ENCODE data around the gene UNC13C. TPM values are rescaled to one million over a fixed set of nuclear protein-coding genes. Genes with fewer than 3 reads are reported as not detected.

UNC13C gene
- total RNA-seq, 2 experiments from 2014 or later, result not detected

DNA sequence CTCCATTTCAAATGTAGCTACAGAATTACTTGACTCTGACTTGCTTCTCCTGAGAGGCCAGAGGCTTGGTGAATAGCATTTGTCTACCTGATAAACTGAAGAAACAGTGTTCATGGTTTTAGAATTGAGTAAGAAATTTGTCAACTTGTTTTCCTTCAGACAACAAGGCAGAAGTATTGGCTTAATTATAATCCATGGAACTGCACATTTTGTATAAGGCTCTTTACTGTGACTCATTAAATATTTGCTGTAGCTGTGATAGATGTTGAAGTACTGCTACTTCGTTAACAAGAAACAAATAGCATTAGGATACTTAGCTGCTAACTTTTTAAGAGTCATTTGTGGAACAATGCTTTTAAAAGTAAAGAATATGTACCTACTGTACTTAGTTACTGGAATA lies 4.6 kb downstream of the UNC13C start:
- POLR2A ChIA-PET, result no interaction called here
- Mint-ChIP-seq H3K27me3 (peaks cover 18% of the 10 kb centered on the region), H3K27ac (no peak overlapping the region), H3K4me3 (no peak overlapping the region), H3K36me3 (ENCODE audit: low read depth) (no peaks in the 10 kb centered on the region), H3K4me1 (no peaks in the 10 kb centered on the region), H3K9me3 (no peaks in the 10 kb centered on the region)
- CTCF ChIA-PET, result no interaction called here
- DNase-seq, result no peak

DNA sequence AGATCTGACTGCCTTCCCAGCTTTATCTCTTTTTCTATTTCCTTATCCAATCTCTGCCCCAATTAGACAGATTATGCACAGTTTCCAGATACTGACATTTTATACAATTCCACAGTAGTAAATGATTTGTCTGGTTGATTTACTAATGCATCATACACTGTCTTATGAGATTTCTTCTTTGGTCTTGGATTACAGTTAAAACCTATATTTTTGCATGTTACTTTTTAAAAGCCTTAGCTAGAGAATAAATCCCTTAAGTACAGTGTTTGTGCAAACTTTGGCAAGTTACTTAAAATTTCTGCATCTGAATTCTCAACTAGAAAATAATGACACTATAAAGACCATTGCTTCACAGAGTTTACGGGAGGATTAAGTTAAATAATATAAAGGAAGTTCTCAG lies 6.0 kb downstream of the UNC13C start:
- H3K36me3 Mint-ChIP-seq (ENCODE audit: low read depth), result no peaks in the 10 kb centered on the region

DNA sequence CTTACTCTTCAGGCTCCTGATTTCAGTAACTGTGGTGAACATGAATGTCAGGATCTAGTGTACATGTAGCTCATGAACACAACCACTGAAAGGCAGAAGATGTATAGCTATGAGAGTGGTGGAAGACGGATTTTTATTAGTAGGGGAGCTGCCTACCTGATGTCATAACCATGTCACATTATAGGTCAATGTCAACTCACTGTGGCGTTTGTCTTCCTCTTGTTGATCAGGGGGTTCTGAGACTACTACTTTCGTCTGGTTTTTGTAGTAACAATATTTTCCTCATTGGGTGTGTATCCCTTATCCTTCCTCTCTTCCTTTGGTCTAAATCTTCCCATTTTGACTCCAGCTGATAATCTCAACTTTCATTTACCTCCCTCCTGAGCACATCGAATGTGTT lies 7.3 kb downstream of the UNC13C start:
- H3K9me3 Mint-ChIP-seq, result no peaks in the 10 kb centered on the region
- DNase-seq, result no peak
- peaks cover 4% of the 10 kb centered on the region for H3K27me3 Mint-ChIP-seq
- POLR2A ChIA-PET, result no interaction called here
- no peaks in the 10 kb centered on the region for H3K36me3 Mint-ChIP-seq (ENCODE audit: low read depth)
- H3K27ac Mint-ChIP-seq, result no peak overlapping the region
- no peak overlapping the region for H3K4me3 Mint-ChIP-seq
- H3K4me1 Mint-ChIP-seq, result no peaks in the 10 kb centered on the region
- CTCF ChIA-PET, result no interaction called here

More for the DNA sequence above, 6.0 kb downstream of the UNC13C start:
- no peak overlapping the region for H3K4me3 Mint-ChIP-seq
- H3K27me3 Mint-ChIP-seq, result peaks cover 6% of the 10 kb centered on the region
- H3K4me1 Mint-ChIP-seq, result no peaks in the 10 kb centered on the region
- POLR2A ChIA-PET, result no interaction called here
- H3K9me3 Mint-ChIP-seq, result no peaks in the 10 kb centered on the region
- no peak for DNase-seq
- no peak overlapping the region for H3K27ac Mint-ChIP-seq
- CTCF ChIA-PET, result no interaction called here

DNA sequence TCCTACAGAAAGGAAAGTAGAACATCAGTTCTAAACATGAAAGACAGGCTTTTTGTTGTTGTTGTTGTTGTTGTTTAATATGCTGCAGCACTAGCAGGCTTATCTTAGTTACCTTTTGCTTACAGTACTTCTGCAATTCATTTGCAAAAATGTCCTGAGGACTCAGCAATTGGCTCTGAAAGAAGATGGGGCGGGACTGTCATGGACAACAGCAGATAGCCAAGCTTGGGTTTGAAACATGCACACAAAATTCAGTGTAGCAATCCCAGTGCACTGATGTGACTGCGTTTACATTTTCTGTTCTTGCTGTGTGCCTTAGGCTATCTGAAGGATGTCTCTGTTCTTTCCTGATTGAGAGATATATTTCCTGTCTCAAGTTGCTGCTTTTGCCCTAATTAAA lies 9.2 kb downstream of the UNC13C start:
- no peaks in the 10 kb centered on the region for H3K9me3 Mint-ChIP-seq
- no peaks in the 10 kb centered on the region for H3K36me3 Mint-ChIP-seq (ENCODE audit: low read depth)
- no peaks in the 10 kb centered on the region for H3K4me1 Mint-ChIP-seq
- no peak overlapping the region for H3K27ac Mint-ChIP-seq
- CTCF ChIA-PET, result no interaction called here
- no peak for DNase-seq
- no peaks in the 10 kb centered on the region for H3K27me3 Mint-ChIP-seq
- POLR2A ChIA-PET, result no interaction called here
- no peak overlapping the region for H3K4me3 Mint-ChIP-seq

DNA sequence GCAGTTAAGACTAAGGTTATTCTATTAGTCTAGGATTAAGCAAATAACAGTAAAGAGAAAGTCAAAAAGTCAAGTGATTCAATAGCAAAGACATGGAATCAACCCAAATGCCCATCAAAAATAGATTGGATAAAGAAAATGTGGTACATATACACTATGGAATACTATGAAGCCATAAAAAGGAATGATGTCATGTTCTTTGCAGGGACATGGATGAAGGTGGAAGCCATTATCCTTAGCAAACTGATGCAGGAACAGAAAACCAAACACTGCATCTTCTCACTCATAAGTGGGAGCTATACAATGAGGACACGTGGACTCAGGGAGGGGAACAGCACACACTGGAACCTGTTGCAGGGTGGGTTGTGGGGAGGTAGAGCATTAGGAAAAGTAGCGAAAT lies 29.0 kb downstream of the UNC13C start:
- Mint-ChIP-seq H3K36me3 (ENCODE audit: low read depth) (no peaks in the 10 kb centered on the region), H3K27me3 (no peaks in the 10 kb centered on the region), H3K4me1 (no peaks in the 10 kb centered on the region), H3K27ac (no peak overlapping the region), H3K9me3 (no peaks in the 10 kb centered on the region), H3K4me3 (no peak overlapping the region)
- ChIA-PET POLR2A (no interaction called here), CTCF (no interaction called here)
- no peak for DNase-seq

DNA sequence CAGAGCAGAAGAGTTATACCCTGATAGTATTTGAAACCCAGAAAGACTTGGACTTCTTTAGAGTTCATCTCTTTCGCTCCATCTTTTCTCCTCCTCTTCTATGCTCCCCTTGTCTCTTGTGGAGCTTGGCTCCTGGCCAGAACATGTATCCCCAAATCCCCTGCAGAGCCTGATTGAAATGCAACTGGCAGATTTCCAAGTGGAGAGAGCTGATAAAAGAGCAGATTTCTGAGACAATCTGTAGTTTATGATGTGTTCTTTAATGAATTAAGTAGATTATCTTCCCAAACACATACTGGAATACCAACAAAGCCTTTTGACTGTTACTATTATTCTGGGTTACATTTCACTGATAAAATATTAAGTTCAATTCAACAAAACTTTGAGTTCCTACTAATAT lies 33.4 kb downstream of the UNC13C start:
- ChIA-PET CTCF (no interaction called here), POLR2A (no interaction called here)
- Mint-ChIP-seq H3K27me3 (no peaks in the 10 kb centered on the region), H3K27ac (no peak overlapping the region), H3K36me3 (ENCODE audit: low read depth) (no peaks in the 10 kb centered on the region), H3K9me3 (peaks cover 2% of the 10 kb centered on the region), H3K4me3 (no peak overlapping the region), H3K4me1 (no peaks in the 10 kb centered on the region)
- no peak for DNase-seq

DNA sequence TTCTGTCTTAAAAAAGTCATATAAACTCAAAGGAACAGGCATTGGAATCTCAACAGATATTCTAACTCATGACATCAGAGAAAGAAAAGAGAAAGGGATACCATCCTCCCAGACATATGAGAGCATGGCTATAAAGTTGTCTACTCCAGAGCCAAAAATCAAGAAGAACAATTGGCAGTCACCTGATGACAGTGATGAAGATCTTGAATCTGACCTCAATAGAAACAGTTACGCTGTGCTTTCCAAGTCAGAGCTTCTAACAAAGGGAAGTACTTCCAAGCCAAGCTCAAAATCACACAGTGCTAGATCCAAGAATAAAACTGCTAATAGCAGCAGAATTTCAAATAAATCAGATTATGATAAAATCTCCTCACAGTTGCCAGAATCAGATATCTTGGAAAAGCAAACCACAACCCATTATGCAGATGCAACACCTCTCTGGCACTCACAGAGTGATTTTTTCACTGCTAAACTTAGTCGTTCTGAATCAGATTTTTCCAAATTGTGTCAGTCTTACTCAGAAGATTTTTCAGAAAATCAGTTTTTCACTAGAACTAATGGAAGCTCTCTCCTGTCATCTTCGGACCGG lies 35.9 kb downstream of the UNC13C start:
- Mint-ChIP-seq H3K27me3 (no peaks in the 10 kb centered on the region), H3K36me3 (ENCODE audit: low read depth) (no peaks in the 10 kb centered on the region), H3K4me1 (no peaks in the 10 kb centered on the region), H3K9me3 (peaks cover 2% of the 10 kb centered on the region), H3K27ac (no peak overlapping the region), H3K4me3 (no peak overlapping the region)
- no peak for DNase-seq
- POLR2A ChIA-PET, result no interaction called here
- CTCF ChIA-PET, result no interaction called here

DNA sequence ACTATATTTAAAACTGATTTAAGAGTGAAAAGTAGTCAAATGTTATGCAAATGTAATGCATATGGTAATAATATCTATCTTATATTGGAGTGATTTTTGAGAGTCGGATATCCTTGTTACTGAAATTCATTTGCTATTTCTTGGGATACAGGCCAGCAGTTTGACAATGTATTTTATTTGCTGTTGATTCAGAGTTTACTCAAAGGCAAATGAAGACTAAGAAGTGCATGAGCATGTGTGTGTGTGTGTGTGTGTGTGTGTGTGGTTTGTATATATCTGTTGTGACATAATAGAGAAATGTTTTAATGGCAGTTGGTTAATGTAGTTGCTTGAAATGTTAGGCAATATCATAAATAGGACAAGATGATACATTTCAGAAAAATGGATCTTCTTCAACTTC lies 39.0 kb downstream of the UNC13C start:
- peaks cover 2% of the 10 kb centered on the region for H3K9me3 Mint-ChIP-seq
- no peaks in the 10 kb centered on the region for H3K36me3 Mint-ChIP-seq (ENCODE audit: low read depth)
- no peak for DNase-seq
- ChIA-PET CTCF (no interaction called here), POLR2A (no interaction called here)
- no peaks in the 10 kb centered on the region for H3K4me1 Mint-ChIP-seq
- H3K4me3 Mint-ChIP-seq, result no peak overlapping the region
- no peak overlapping the region for H3K27ac Mint-ChIP-seq
- no peaks in the 10 kb centered on the region for H3K27me3 Mint-ChIP-seq

DNA sequence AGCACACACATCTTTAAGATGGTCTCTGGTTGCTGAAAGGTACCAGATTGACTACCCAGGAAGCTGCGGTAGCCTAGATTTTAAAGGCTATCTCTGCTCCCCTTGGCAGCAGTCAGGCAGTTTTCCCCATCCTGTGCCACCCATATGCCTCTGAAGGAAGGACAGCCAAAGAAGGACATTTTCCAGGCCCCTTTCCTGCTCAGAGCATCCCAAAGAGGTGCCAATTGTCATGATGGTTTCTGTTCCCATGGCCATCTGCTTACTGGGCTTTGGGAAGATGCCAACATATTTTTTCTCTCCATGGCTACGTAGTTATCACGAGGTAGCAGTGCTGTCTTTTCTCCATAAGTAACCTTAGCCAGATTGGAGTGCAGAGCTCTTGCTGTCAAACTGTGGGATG lies 39.7 kb downstream of the UNC13C start:
- ChIA-PET POLR2A (no interaction called here), CTCF (no interaction called here)
- Mint-ChIP-seq H3K27me3 (no peaks in the 10 kb centered on the region), H3K4me1 (no peaks in the 10 kb centered on the region), H3K27ac (no peak overlapping the region), H3K9me3 (peaks cover 6% of the 10 kb centered on the region), H3K36me3 (ENCODE audit: low read depth) (no peaks in the 10 kb centered on the region), H3K4me3 (no peak overlapping the region)
- DNase-seq, result no peak

DNA sequence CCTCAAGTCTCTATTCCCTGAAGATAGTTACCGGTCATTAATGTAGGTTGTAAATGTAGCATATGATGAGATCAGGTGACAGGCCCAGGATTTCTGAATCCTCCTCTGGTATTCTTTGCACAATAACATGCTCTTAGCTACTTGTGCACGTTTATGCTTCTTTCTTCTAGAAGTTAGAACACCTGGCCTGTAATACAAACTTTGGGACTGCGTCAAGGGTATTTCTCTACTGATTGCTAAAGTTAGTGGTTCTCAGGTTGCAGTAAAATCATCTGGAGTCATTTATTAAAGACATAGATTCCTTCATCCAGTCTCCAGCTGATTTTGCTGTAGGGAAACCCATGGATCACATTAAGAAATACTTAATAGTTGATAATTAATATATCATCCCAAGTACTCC lies 48.0 kb downstream of the UNC13C start:
- no peak for DNase-seq
- no peaks in the 10 kb centered on the region for H3K36me3 Mint-ChIP-seq (ENCODE audit: low read depth)
- no peaks in the 10 kb centered on the region for H3K27me3 Mint-ChIP-seq
- H3K4me1 Mint-ChIP-seq, result no peaks in the 10 kb centered on the region
- no peak overlapping the region for H3K27ac Mint-ChIP-seq
- CTCF ChIA-PET, result no interaction called here
- H3K4me3 Mint-ChIP-seq, result no peak overlapping the region
- POLR2A ChIA-PET, result no interaction called here
- H3K9me3 Mint-ChIP-seq, result peaks cover 4% of the 10 kb centered on the region

DNA sequence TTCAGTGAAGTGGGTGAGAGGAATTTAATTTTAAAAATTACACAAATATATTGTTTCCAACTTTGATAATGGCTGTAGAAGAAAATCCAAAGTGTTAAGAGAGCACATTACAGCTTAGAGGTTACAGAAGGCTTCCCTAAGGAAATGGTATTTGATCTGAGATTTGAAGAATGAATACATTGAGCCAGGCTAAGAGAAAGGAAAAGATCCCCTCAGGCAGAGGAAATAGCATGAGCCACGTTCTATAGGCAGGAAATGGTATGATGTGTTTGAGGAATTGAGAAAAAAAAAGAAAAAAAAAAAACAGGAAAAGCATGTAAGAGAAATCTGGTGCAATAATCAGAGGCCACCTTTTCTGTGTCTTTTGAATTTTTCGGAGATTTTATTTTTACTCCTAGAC lies 48.6 kb downstream of the UNC13C start:
- no peaks in the 10 kb centered on the region for H3K4me1 Mint-ChIP-seq
- no peak overlapping the region for H3K4me3 Mint-ChIP-seq
- CTCF ChIA-PET, result no interaction called here

DNA sequence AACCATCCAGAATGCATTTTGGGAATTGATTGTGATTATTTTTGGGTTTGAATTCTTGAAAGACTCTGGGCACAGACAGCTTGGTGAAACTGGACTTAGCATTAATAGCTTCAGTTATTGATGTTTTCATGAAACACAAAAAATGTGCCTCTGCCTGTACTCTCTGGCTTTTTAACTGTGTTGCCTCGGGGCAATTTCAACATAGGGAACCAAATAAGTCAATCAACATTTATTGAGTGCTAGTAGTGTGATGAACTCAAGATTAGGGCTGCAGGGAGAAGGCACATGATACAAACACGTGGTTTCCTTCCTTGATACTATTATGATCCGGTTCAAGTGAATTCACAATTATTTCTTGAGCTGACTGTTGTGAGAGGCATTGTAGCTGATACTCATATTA lies 50.8 kb downstream of the UNC13C start:
- Mint-ChIP-seq H3K9me3 (no peaks in the 10 kb centered on the region), H3K4me1 (no peaks in the 10 kb centered on the region), H3K36me3 (ENCODE audit: low read depth) (no peaks in the 10 kb centered on the region), H3K27me3 (no peaks in the 10 kb centered on the region), H3K4me3 (no peak overlapping the region), H3K27ac (no peak overlapping the region)
- no peak for DNase-seq
- ChIA-PET POLR2A (no interaction called here), CTCF (no interaction called here)

More for the DNA sequence above, 48.6 kb downstream of the UNC13C start:
- POLR2A ChIA-PET, result no interaction called here
- no peak for DNase-seq
- Mint-ChIP-seq H3K36me3 (ENCODE audit: low read depth) (no peaks in the 10 kb centered on the region), H3K9me3 (peaks cover 4% of the 10 kb centered on the region), H3K27ac (no peak overlapping the region), H3K27me3 (no peaks in the 10 kb centered on the region)

DNA sequence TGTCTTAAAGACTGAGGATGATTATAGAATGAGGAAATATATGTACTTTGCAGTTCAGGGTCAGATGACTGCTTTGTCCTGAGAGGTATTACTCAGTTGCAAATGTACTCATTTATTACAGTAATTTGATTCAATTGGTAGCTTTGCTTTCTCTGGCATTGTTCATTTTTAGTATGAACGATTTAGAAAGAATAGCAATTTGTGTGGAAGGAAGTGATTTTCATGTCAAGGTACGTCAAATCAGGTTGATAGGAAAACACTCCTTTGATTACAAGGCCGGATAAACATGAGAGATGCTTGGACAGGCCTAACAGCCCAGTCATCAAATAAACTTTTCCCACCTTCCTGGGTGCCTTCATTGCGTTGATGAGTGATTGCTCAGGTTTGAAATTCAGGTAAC lies 53.8 kb downstream of the UNC13C start:
- Mint-ChIP-seq H3K27ac (no peak overlapping the region), H3K4me3 (no peak overlapping the region), H3K9me3 (no peaks in the 10 kb centered on the region), H3K36me3 (ENCODE audit: low read depth) (no peaks in the 10 kb centered on the region), H3K4me1 (no peaks in the 10 kb centered on the region), H3K27me3 (no peaks in the 10 kb centered on the region)
- ChIA-PET CTCF (no interaction called here), POLR2A (no interaction called here)
- no peak for DNase-seq

DNA sequence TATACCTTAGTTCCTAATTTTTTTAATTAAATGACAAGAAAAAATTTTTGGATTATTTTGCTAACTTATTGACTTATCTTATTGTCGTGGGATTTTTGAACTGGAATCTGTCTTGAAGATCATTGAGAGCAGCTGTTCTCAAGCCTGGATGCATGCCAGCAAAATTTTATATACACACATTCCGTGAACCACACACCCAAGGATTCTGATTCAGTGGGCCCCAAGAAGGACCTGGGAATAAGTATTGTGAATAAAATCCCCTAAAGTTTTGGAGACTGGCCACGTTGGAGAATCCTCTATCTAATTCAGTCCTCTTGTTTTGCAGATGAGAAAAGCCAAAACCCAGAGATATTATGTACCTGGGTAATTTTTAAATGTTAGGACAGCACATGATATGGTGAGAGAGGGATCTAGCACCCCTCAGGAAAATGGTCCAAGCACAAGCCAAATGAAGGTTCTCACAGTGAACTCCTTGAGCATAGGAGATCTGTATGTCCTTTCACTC lies 55.2 kb downstream of the UNC13C start:
- CTCF ChIA-PET, result no interaction called here
- Mint-ChIP-seq H3K27me3 (no peaks in the 10 kb centered on the region), H3K9me3 (no peaks in the 10 kb centered on the region), H3K27ac (no peak overlapping the region), H3K4me1 (no peaks in the 10 kb centered on the region), H3K4me3 (no peak overlapping the region), H3K36me3 (ENCODE audit: low read depth) (no peaks in the 10 kb centered on the region)
- DNase-seq, result no peak
- POLR2A ChIA-PET, result no interaction called here

All from activated CD4-positive, alpha-beta memory T cell treated with anti-CD3 and anti-CD28 coated beads, Interleukin-2, amount 10 ng/mL, durations not matched to agents 7 days and 5 days (primary cell).